HG03280 (cell line): Measurements from ENCODE around the gene VAMP3.
A peak's percentile ranks its signal among the peaks of the same experiment; 100 is the strongest.

Experiments used
- ATAC-seq: cut with Tn5 transposase; IDR thresholded peaks from one replicate; pipeline ENCODE4 v1.9.1; 2021; ENCODE audit warnings: mild to moderate bottlenecking, moderate library complexity; ENCODE audit not compliant: unreplicated experiment

Gene VAMP3, protein sequence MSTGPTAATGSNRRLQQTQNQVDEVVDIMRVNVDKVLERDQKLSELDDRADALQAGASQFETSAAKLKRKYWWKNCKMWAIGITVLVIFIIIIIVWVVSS

DNA sequence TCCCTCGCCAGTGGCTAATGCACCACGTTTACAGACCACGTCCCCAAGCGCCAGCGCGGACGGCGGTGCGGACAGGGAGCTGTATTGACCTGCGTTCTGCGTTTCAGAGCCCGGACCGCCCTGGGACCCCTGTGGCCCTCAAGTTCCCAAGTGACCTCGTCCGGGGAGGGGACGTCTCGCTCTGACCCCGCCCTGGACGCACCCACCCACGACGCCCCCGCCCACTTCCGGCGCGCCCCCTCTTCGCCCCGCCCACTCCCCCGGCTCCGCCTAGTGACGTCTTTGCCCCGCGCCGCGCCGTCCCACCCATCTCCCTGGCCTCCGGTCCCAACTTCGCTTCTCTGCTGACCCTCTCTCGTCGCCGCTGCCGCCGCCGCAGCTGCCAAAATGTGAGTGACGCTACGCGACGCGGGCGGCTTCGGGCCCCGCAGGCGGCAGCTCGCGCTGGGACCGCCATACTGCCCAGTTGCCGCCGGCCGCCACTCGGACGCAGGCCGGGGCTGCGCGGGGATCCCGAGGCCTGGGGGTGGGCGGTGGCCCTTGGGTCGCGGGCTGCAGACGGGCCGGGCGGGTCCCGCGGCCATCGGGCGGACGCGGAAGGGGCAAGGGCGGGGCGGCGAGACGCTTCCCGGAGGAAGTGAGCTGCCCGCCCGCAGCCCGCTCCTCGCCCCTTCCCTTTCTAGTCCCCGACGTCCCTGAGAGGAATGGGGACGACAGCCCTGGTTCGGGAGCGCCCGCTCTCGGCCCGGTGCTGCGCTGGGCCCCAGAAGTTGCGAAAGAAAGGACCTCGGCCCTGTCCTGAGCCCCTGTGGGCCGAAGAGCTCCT lies at the start of gene VAMP3:
Gene VAMP3 (plus strand): TSS at position 300 of the 826 bp plus-strand sequence. CDS start 88 bp downstream, at position 388.
- peak; percentile 79 for ATAC-seq

DNA sequence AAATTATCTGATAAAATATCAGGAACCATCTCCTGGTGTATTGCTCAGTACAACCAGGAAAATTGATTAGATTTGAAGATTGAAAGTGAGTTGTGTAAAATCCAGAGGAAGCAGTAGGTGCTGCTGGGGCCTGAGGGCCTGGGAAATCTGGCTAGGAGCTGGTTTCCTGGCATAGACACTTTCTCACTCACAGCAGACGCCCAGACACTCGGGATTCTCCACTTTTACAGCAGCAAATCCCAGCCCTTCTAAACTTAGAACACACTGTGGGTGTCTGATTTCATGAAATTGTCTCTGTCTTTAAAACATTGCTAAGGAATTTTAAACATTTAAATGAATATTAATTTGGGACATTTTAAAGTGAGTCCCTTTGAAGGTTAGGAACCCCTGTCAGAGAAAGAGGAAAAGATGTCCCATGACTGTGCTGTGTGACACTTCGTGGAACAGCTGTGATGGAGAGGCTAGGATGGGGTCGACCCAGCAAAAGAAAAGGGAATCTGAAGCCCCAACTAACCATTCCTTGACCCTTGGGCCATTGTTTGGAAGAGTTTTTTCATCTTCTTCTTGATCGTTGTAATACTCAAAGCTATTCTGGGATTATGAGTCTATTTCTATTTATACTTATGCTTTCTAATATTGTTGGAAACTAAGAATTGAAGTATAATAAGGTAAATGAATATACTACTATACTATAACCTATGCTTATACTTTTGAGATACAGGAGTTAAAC lies 49.0 kb upstream of the VAMP3 start:
- ATAC-seq = no peak

DNA sequence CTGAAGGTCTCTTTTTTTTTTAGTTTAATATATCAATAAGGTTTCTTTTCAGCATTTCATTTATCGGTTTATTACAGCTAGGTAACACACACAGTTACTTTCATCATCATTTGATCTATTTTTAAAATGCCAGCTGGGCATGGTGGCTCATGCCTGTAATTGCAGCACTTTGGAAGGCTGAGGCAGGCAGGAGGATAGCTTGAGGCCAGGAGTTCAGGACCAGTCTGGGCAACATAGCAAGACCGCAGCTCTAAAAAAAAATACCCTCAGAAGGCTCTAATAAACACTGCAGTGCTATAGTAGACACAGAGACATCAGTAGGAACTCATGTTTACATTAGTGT lies 48.5 kb upstream of the VAMP3 start:
- no peak for ATAC-seq

DNA sequence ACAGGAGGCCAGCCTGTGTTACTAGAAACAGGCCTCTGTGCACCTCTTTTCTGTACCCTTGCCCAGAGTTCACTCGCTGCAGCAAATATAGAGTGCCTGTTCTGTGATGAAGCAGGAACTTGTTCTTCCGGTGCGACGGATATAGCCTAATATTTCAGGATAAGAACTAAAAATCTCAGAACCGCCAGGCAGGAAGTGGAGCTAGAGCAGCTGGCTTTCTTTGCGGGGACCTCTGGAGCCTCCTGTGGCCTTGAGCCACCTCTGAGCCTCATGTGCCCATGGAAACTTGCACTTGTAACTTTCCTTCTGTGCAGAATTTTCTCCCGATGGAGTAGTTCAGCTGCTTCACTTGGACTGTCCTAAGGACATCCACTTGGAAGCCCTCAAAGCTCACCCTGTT lies 44.5 kb upstream of the VAMP3 start:
- no peak for ATAC-seq

DNA sequence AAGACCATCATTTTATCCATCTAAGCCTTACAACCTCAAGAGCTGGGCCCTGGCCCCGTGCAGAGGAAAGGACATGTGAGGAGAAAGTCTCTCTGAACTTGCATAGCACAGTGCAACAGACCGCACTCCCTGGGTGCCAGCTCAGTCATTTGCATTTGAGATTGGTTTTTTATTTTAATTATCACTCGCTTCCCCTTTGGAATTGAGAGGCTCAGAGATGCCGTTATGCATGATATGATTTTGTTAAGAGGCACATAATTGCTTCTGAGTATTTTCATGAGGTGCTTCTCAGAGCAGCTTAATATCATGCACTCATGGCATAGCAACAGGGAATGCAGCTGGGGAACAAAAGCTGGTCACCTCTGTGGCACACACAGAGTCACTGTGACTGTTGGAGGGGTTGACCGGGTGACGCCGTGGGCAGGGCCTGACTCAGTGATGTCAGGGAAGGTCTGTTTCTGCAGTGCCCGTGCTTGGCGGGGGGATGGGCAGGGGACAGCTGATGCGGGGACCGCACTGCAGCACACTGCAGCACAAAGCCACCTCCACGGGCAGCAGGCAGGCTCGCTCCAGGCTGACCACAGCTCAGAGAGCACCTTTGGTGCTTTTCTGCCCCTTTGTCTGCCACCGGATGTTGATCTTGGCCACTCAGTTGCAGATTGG lies 43.2 kb upstream of the VAMP3 start:
- ATAC-seq = no peak

DNA sequence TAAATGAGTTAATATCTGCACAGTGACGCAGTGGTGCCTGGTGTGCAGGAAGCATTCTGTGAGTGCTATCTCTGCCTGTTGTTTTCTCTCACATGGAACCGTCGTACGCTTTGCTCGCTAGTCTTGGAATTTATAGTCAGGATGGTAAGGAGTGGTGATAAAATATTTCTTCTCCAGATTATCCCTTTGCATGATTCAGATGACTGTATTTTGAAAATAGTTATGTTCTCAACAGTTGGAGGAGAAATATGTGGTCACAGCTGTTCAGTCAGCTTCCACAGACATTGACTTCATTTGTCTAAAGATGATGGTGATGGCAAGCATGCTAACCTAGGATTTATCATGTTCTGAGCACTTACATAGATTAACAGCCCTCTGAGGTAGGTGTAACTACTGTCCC lies 41.3 kb upstream of the VAMP3 start:
- no peak for ATAC-seq

DNA sequence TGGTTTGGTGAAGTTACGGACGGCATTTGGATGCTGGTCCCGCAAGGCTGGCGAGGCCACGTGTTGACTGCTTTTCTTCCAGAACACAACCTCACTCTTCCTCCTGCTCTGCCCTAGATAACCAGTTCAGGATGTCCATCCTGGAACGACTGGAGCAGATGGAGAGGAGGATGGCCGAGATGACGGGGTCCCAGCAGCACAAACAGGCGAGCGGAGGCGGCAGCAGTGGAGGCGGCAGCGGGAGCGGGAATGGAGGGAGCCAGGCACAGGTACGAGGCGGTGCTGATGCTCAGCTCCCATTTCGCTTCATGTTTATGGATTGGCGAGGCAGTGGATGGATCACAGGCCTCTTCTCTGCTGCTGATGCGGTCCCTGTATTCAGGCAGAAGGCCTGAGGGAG lies 38.8 kb upstream of the VAMP3 start:
- ATAC-seq = no peak

DNA sequence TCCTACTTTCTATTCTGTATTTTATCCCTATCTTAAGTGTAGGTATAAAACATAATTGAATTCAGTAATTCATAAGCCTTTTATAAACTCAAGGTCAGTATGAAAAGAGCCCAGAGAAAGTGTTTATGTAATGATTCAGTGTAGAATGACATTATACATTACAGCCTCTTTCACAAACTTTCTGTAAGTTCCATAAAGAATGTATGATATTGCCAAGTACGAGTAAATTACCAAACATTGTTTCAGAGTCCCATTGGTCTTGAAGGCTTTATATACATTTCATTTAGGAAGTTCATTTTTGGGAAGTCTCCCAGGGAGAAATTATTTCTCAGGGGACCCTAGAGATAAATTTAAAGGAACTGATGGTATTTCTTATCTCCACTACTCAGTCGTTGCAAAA lies 37.8 kb upstream of the VAMP3 start:
- no peak for ATAC-seq

DNA sequence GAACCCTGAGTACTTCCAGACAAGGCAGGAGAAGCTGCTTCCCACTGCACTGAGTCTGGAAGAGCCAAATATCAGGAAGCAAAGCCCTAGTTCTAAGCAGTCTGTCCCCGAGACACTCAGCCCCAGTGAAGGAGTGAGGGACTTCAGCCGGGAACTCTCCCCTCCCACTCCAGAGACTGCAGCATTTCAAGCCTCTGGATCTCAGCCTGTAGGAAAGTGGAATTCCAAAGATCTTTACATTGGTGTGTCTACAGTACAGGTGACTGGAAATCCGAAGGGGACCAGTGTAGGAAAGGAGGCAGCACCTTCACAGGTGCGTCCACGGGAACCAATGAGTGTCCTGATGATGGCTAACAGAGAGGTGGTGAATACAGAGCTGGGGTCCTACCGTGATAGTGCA lies 33.1 kb upstream of the VAMP3 start:
- no peak for ATAC-seq

DNA sequence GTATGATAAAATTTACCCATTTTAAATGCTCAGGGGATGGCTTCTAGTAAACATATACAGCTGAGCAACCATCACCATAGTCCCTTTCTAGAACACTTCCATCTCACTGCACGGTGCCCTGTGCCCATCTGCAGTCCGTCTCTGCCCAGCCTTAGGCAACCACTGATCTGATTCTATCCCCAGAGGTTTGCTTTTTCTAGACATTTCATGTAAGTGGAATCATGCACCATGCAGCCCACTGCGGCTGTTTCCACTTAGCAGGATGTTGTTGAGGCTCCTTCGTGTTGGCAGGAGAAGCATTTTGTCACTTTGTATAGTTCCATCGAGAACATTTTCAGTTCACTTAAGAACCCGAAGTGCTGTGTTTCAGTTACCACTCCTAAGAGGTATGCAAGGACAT lies 27.8 kb upstream of the VAMP3 start:
- ATAC-seq = no peak

DNA sequence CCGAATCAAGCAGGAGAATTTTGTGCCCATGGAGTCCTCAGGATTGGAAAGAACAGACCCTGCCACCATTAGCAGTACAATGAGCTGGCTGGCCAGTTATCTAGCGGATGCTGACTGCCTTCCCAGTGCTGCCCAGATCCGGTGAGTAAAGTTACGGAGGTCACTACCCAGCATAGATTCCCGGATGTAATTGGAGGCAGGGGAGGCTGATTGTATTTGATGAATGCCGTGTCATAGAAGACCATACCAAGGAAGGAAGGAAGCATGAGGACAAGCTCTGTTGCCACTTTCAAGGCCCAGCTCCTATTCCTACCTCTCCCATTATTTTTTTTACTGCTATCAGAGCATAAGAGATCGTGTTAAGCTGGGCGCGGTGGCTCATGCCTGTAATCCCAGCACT lies 26.2 kb upstream of the VAMP3 start:
- no peak for ATAC-seq

DNA sequence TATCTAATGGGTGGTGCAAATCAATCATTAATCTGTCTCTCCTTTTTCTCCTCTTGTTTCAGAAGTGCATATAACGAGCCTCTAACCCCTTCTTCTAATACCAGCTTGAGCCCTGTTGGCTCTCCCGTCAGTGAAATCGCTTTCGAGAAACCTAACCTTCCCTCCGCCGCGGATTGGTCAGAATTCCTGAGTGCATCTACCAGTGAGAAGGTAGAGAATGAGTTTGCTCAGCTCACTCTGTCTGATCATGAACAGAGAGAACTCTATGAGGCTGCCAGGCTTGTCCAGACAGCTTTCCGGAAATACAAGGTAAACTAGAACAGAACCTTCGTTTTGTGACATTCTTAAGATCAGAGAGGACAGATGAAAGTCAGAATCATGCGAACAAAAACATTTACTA lies 25.3 kb upstream of the VAMP3 start:
- ATAC-seq = no peak

DNA sequence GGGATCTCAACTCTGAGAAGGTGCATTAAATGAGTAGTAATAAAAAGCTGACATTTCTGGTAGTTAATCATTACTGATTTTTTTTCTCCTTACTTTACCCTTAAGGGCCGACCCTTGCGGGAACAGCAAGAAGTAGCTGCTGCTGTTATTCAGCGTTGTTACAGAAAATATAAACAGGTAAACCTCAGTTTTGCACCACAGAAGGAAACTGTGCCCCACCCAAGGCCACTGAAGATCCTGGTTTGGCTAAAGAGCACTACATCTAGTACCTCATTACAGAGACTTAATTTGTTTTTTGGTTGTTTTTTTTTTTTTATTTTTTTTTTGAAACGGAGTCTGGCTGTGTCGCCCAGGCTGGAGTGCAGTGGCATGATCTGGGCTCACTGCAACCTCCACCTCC lies 23.5 kb upstream of the VAMP3 start:
- ATAC-seq = no peak

DNA sequence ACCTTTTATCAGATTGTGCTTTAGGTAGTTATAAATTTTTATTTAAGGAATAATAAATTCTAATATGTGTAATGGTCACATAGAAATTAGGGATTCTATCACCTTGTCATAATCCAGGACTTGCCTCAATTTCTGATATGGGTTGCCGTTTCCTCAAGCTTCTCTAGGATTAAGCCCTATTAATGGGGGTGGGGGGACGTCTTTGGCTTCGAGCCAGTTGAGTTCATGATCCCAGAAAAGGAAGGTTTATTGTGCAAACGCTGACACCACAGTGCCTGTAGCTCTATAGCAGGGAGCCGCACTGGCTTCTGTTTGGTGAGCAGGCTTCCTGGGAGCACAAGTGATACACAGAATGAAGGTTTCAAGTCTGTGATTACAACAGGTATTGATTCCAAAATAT lies 22.0 kb upstream of the VAMP3 start:
- no peak for ATAC-seq

DNA sequence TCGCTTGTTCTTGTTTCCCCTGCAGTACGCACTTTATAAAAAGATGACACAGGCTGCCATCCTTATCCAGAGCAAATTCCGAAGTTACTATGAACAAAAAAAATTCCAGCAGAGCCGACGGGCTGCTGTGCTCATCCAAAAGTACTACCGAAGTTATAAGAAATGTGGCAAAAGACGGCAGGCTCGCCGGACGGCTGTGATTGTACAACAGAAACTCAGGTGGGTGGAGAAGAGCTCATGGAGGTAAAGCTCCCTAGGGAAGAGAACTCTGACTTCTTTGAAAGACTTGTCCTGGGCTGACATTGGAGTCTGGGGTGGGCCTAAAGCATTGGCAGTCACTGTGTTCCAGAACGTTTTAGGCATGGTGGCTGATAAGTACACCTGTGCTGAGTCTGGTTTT lies 19.9 kb upstream of the VAMP3 start:
- no peak for ATAC-seq

DNA sequence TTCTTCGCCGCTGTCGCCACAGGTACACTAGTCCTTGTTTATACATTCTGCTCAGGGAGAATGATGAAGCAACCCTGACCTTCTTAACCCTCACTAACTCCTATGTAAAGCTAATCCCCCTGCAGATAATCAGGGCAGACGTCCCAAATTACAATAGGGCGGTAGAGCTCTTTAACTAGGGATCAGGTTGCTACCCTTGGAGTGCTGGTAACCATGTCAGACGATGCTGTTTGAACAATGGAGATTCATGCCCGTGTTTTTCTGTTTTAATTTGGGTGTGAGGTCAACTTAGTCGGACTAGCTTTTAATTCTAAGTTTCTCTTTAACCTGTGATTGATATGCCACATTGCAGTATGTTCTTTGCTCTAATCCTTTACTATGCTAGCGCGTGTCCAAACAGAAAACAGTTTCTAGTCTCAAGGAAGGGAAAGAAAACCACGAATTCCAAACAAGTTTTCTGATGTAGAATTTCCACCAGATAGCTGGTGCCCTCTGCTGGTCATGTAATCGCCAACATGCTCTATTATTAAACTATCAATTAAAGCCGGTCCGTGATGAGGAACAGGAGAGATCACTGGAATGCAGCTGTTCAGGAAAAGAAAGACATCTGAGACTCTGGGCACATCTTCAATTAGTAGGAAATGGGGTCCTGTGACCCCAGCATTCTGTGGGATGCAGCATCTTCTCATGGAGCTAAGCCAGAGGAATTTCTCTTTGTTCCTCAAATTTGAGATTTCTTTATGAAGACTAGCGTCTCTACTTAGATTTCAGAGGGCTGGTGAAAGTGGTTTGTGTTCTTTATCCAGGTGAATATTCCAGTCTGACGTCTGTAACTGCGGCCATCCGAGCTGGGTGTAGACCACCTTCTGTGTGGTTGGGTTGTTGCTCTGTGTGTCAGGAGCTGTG lies 18.3 kb upstream of the VAMP3 start:
- no peak for ATAC-seq

DNA sequence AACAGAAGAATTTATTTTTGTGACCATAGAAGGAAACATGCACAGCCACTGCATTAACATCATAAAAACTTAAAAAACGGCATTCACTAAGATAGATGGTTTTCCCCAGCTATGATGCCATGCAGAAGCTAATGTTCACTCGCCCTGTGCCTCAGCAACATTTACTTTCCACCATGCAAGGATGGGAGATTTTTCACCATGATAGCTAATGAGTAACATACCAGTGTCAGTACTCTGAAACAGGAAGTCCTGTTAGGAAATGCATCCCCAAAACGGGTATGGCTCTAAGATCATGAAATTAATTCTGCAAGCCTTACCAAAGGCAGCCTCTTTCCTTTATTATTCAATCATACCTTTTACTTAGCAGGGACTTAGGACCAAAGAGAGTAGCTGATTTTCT lies 17.5 kb upstream of the VAMP3 start:
- no peak for ATAC-seq

DNA sequence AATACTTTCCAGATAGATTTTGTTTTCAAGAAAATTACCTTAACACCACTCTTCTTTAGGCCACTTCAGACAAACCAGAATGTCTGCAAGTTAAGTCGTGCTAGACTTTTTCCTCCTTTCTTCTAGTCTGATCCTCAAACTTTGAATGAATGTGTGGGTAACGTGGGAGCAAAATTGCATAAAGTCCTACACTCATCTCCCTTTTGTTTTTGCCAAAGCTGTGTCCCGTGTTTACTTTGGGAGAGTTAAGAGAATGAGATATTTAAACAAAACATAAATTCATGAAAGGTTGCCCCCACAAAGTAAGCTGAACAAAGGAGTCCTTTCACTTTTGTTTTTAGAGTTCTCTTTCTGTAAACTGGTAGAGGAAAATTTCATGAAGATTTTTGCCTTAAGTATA lies 16.9 kb upstream of the VAMP3 start:
- no peak for ATAC-seq

DNA sequence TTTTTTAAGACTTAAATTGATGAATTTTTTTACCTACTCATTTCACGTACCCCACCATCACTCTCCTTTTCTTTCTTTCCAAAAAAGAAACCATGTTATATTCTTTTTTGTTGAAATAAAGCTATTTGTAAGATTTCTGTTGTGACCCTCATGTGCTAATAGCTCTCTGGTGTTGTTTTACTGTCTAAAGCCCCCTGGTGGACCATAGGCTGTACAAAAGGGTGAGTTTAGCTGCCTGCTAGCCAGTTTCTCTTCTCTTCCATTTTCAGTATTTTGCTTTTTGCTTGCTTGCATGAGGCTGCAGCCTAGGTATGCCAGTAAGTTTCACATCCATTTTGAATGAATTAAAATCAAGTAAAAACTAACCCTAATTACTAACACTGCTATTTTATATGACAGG lies 15.6 kb upstream of the VAMP3 start:
- no peak for ATAC-seq

DNA sequence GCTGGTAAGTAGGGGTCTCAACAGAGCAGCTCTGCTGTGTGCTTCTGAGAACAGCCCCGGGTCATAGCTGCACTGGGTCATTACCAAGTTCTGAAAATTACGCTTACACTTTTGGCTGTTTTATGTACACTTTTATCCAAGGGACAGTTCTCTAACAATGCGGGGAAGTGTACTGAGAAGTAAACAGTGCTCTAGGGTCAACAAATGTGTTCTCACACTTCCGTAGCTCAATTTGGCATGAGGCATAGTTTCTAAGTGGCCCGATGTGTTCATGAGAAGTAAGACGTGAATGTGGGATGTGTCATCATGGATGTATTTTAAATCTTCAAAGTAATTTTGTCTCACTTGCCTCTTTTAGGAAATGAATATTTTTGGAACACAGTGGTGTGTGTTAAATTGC lies 10.9 kb upstream of the VAMP3 start:
- no peak for ATAC-seq

DNA sequence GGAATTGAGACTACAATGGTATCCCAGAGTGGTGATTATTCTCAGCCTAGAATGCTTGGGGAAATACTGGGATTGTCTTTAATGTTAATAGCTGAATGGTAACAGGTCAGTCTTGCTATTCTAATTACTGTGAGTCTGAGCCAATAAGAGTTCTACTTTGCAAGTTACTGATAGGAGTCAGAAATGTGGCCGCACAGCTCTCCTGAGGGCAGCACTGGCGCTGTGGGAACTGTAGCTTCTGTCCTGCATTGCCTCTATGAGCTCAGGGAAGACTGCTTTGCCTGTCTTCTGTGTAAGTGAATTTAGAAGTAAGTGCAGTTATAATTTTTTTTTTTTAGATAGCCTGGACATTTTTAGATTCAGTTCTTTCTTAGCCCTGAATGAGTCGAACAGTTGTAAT lies 10.0 kb upstream of the VAMP3 start:
- no peak for ATAC-seq
